G401 (cell line): ENCODE measurements around the gene MINDY3. TPM values are rescaled to one million over a fixed set of nuclear protein-coding genes. Genes with fewer than 3 reads are reported as not detected.
"Not testable (repeated sequence)": the region's sequence is repeated elsewhere in the genome, so short reads cannot be mapped to it uniquely, and the experiment has no call there.

Source experiments
- DNase-seq: peaks from one replicate; pipeline ENCODE4 v3.0.0-alpha.2; 2015; ENCODE audit warnings: low spot score
- in situ Hi-C: cut with HindIII; loops from 2 replicates; pipeline ENCODE4 v1.10.0; 2016; ENCODE audit warnings: low sequenced_read_pairs, mixed read lengths
- total RNA-seq: library from RNA; depleted of rRNA; stranded (reverse); fragments of >200 nt; shearing (Covaris generic); gene quantifications from 2 replicates; pipeline ENCODE4 v1.2.3, GENCODE V29; 2014

The MINDY3 gene
- total RNA-seq, 1 experiment from 2014 or later: 23.3 TPM

DNA sequence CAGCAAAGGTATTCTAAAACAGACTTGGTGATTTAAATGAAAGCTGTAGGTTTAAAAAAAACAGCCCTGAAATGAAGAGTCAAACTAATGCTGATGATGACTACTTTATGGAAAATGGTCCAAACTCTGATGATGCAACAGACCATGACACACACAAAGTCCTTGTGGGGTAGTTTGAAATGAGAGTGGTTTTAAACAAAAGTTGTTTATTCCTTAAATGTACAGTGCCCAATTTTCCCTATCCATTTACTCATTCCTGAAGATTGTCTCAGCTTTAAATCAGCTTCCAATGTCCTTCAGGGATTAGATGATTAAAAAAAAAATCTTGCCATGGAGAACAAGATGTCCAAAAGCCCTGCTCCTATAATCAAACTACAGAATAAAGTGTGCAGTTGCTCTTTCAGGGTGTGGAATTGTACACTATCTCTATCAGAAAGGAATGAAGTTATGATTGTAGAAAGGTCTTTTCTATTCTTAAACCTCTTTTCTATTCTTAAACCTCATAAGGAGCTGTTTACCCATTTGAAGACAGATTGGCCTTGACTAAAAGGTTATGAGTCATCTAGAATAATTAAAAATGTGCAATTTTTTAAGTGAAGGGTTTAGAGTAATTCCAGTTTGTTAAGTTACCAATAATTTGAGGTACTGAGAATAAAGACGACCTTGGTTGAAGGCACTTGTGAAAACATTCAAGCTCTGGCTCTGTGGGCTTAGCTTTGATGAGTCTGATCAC lies 70.3 kb downstream of the MINDY3 start:
- DNase-seq: no peak
- in situ Hi-C loops: no loop called here

GRCh38 chr10:15787426-15787825 lies 72.9 kb downstream of the MINDY3 start:
- in situ Hi-C loops: no loop called here
- no peak for DNase-seq

- no peak for DNase-seq
- in situ Hi-C loops: no loop called here
These were observed 75.5 kb downstream of the MINDY3 start for GRCh38 chr10:15784662-15785300.

DNA sequence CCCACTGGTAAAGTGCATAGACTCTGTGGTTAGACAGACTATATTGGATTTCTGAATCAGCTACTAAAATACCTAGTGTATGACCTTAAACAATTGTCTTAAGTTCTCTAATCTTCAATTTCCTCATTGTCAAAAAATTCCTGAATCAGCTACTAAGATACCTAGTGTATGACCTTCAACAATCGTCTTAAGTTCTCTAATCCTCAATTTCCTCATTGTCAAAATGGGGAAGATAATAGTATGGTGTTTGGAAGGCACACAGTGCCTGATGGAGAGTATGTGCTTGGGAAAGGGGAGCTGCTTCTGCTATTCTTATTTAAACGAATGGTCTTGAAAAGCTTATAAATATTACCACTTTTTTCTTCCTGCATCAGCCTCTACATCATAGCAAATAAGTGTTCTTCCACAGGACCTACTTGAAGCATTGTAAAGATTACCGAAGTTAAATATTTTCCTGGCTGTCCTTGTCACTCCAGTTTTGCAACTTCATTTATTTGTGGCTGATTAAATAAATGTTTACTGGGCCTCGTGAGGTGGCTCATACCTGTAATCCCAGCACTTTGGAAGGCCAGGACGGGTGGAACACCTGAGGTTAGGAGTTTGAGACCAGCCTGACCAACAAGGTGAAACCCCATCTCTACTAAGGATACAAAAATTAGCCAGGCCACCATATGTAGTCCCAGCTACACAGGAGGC lies 76.2 kb downstream of the MINDY3 start:
- in situ Hi-C loops: no loop called here
- DNase-seq: no peak

DNA sequence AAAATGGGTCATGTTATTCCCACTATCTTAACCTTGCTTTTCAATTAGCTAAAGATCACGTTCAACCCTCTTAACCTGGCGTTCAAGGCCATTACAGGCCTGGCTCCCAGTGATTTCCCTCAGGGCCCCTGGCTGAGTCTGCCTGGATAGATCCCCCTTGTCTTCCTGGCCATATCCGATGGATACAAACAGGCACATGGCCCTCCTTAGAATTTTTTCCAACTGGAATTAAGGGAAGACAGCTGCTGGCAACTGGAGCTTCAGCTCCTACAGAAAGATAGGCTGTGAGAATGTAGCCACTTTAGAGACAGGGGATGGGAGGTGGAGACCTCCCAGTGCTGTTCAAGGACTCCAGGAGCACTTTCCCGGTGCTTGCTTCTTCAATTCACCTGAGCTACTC lies 77.5 kb downstream of the MINDY3 start:
- DNase-seq: no peak
- in situ Hi-C loops: no loop called here

DNA sequence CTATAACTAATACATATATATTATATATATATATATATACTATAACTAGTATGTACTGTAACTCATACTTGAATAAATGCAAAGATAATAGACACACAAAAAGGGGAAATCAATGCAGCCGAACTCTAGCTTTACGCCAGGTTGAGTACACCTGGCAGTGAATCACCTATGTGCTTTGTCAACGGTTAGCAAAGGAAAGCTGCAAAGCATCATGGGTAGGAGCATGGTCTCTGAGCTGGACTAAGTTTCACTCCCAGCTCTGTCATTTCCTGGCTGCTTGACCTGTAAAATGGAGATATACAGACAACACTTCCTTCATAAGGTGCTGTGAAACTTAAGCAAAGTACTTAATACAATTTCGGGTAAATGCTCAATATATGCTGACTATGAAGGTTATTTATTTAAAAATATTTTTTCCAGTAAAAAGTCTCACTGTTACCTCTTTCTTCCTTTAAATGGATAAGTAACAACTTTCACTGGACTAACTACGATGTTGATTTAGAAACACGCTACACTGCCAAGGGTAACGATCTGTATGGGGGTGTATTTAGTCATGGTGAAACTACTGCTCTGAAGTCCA lies 78.8 kb downstream of the MINDY3 start:
- DNase-seq: no peak
- in situ Hi-C loops: no loop called here

DNA sequence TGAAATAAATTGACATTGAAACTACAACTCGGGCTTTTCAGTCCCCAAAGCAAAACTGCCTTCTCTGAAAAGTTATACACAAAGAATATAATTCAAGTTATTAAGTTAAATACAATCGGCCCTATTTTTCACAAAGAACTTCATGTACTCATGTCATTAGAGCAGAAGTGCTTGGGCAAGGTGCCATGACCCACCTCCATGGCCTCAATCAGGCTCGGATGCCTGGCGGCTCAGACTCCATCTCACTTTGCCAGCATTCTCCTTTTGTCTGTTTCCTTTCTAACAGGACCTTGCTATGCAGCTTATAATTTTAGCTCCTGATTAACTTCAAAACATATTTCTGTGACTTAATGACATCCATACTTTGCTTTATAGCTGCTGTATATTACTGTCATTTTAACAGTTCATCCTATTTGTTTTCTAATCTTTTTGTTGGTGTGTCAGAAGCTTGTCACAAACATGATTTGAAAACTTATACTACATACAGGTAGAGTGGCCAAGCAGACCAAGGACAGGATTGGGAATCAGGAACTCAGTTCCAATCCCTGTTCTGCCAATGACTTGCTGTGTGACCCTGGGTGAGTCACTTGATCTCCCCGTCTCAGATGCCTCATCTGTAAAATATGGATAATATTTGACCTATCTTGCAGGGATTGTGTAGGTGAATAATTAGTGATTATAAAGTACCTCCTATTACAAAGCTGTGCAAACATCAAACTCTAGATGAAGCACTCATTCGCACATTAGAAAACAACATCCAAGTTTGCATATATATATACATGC lies 79.8 kb downstream of the MINDY3 start:
- in situ Hi-C loops: no loop called here
- DNase-seq: peak; percentile 37

GRCh38 chr10:15775513-15775912 lies 84.8 kb downstream of the MINDY3 start:
- in situ Hi-C loops: no loop called here
- no peak for DNase-seq

- in situ Hi-C loops, DNase-seq: not testable (repeated sequence)
These were observed 85.8 kb downstream of the MINDY3 start for GRCh38 chr10:15774534-15774933.

- in situ Hi-C loops: no loop called here
- no peak for DNase-seq
These were observed 95.3 kb downstream of the MINDY3 start for GRCh38 chr10:15764892-15765454.

- in situ Hi-C loops: no loop called here
- no peak for DNase-seq
These were observed 97.3 kb downstream of the MINDY3 start for GRCh38 chr10:15763006-15763405.

GRCh38 chr10:15762239-15762638 lies 98.1 kb downstream of the MINDY3 start:
- in situ Hi-C loops, DNase-seq: not testable (repeated sequence)

DNA sequence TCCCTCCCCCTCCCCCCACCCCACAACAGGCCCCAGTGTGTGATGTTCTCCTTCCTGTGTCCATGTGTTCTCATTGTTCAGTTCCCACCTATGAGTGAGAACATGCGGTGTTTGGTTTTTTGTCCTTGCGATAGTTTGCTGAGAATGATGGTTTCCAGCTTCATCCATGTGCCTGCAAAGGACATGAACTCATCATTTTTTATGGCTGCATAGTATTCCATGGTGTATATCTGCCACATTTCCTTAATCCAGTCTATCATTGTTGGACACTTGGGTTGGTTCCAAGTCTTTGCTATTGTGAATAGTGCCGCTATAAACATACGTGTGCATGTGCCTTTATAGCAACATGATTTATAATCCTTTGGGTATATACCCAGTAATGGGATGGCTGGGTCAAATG lies 99.1 kb downstream of the MINDY3 start:
- in situ Hi-C loops, DNase-seq: not testable (repeated sequence)

GRCh38 chr10:15760681-15761080 lies 99.6 kb downstream of the MINDY3 start:
- no peak for DNase-seq
- in situ Hi-C loops: no loop called here

DNA sequence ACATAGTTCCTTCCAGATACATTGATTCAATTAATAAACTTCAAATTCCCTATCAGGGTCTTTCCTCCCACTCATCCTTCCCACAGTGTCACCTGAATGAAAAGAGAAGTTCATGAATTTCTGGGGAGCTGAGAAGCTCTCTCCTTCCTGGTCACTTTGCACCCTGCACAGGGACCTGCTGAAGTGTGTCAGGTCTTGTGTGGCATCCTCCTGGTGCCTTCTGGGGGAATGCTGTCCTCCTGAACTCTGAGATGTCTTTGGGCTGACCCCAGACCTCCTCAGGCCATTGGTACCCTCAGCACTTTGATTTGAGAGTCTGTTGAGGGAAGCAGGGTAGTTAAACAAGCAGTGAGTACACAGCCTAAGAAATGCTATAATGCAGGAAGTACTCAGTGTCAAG lies 101.0 kb downstream of the MINDY3 start:
- DNase-seq: no peak
- in situ Hi-C loops: no loop called here

GRCh38 chr10:15758618-15759017 lies 101.7 kb downstream of the MINDY3 start:
- in situ Hi-C loops: no loop called here

GRCh38 chr10:15754937-15755336 lies 105.4 kb downstream of the MINDY3 start:
- no peak for DNase-seq
- in situ Hi-C loops: no loop called here

More at GRCh38 chr10:15758618-15759017, 101.7 kb downstream of the MINDY3 start:
- no peak for DNase-seq

GRCh38 chr10:15751046-15751445 lies 109.3 kb downstream of the MINDY3 start:
- in situ Hi-C loops: no loop called here
- no peak for DNase-seq

DNA sequence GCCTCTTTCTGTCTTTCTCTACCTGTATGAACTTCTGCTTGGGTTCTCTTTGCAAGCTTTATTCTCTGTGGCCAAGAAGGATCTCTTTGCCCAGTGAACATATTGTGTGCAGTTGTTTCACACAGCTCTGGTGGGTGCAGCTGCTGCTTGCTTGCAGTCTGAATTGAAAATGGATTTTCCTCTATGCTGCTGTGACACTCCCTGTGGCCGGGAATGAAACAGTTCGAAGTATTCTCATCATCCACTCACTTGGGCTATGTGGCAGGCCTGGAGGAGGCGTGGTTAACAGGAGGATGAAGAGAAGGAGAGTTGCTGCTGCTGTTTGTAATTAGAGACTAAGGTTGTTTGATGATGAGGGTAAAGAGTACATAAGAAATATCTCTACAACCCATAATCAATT lies 112.2 kb downstream of the MINDY3 start:
- in situ Hi-C loops: no loop called here
- no peak for DNase-seq
